GM18508 (cell line): ENCODE measurements around the gene CSNK1G1.

Experiments used
- ATAC-seq: cut with Tn5 transposase; IDR thresholded peaks from one replicate; pipeline ENCODE4 v1.9.1; 2021; ENCODE audit warnings: moderate number of reproducible peaks; ENCODE audit not compliant: insufficient read depth, unreplicated experiment

The CSNK1G1 gene

DNA sequence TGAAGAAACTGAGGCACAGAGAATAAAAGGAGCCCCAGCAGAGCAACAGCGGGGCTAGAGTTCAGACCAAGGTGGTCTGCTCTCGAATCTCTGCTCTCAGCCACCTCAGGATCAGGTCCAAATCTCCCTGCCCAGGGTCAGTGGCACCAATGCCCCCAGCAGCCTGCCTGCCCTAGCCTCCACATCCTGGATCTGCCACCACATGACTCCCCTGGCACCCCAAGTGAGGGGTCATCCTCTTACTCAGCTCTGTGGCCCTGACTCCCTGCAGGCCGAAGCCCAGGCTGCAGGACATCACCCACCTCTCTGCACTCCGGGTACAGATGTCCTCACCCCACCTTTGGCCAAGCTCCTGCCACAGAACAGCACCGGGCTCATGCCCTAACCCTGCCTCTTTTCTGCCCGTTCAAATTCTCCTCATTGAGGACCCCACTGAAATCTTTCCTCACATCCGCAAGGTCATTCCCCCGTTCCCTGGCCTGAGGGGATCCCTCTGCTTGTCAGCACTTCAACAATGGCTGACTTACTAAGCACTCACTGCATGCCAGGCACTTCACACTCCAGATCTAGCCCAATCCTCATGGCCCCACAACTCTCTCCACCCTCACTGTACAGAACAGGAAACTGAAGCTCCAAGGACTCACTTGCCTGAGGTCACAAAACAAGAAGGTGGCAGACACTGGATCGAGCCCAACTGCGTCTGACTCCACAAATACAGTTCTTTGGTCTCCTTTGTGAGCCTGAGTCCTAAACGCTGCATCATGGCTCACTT, 197.4 kb downstream of the CSNK1G1 start:
- no peak for ATAC-seq

DNA sequence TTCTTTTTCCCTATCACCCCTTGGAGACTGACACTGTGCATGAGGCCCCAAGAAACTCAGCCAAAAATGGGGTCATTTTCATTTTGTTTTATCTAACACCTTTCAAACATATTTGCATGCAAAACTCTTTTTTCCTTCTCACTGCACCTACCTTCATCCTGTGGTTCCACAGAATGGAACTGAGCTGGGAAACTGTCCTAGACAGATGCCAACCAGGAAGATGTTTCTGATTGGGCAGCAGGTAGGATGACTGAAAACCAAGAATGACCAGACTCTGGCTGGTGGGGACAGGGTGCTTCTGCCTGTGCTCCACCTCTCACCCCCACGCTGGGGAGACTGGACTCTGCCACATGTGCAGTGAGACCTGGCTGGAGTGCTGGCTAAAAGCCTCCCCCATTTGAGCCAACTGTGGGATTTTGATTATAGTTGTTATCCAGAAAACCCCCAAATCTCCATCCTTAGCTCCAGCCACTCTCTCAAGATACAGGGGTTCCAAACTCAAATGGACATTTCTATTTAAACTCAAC, 198.3 kb downstream of the CSNK1G1 start:
- no peak for ATAC-seq

DNA sequence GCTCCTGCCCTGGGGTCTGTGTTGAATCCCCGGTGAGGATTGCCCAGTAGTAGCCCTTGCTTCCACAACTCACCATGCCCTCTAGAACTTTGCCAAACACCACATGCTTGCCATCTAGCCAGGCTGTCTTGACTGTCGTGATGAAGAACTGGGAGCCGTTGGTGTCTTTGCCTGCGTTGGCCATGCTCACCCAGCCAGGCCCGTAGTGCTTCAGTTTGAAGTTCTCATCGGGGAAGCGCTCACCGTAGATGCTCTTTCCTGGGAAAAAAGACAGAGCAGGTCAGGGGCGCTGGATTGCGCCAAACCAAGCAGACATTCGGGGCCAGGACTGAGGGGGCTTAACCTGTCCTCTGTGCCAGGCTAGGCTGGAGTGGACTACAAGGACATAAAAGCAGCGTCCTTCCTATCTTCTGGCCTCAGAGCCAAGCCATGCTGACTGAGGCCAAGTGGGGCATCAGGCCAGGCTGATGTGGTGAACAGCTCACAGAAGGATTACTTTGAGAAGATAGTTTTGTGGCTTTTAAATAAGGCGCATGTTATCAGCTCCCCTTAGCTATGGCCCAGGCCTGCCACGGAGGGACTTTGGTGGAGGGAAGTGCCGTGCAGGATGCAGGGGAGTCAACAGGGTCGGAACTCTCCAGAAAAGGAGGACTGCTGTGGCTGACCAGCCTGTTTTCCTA, 199.2 kb downstream of the CSNK1G1 start:
- no peak for ATAC-seq

DNA sequence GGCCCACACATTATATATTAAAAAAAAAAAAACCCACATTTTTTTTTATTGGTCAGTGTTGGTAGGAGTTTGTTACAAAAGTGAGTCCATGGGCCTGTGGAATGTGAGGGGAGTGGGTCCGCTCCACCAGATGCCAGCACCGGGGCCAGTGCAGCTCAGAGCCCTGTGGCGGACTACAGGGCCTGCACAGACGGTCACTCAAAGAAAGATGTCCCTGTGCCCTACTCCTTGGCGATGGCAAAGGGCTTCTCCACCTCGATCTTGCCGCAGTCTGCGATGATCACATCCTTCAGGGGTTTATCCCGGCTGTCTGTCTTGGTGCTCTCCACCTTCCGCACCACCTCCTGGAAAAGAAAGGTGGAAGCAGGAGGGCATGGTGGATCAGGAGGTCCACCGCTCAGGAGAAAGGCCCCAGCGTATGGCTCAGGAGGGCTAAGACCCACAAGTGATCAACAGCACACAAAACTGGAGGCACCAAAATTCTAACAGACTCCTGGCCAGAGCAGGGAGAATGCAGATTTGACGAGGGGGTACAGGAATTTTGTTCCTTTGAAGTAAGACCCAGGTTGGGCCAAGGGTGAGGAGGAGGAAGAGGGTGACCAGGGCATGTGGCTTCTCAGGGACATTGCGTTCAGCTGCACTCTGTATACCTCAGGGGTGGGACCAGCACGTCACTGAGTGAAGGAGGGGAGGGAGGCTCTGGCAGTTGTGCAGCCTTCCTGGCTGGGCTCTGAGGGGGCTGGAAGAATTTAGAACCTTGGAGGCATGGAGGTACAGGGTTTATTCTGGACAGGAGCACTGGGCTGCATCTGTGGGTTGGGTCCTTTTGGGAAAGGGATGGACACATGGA, 199.9 kb downstream of the CSNK1G1 start:
- ATAC-seq = no peak

DNA sequence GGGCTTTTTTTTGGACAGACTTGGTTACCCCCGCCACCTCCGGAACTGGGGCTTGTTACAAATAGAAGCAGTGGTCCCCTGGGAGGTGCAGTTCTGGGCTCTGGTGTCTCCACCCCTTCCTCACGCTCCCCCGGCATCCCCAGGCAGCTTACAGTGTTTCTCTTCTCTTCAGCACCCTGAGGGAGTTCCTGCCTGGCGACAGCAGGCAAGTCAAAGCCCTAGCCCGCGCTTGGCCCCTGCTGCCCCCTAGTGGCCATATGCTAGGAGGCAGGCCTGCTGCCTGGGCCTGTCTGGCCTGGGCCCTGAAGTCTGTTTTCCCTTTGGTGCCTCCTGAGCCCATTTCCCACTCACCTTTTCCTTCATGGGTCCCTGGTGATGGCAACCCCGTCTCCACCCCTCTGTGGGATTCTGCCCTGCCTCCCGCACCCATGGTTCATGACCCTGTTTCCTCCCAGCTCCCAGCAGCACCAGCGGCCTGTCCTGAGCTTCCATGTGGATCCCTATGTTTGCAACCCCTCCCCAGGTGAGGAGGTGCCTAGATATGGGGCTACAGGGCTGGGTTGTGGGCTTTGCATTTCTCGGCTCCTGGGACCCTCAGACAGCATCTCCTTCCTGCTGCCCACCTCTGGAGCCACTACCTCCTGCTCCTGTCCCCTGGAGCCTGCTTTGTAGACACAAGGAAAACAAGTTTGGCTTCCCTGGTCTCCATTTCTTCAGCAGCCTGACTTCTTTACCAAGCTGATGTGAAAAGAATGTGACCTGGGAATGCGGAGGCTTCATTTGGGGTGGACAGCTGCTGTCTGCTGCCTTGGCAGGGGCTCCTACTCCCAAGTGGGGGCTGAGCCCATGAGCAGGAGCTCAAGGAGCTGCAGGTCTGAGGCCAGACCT, 202.2 kb downstream of the CSNK1G1 start:
- ATAC-seq = no peak

DNA sequence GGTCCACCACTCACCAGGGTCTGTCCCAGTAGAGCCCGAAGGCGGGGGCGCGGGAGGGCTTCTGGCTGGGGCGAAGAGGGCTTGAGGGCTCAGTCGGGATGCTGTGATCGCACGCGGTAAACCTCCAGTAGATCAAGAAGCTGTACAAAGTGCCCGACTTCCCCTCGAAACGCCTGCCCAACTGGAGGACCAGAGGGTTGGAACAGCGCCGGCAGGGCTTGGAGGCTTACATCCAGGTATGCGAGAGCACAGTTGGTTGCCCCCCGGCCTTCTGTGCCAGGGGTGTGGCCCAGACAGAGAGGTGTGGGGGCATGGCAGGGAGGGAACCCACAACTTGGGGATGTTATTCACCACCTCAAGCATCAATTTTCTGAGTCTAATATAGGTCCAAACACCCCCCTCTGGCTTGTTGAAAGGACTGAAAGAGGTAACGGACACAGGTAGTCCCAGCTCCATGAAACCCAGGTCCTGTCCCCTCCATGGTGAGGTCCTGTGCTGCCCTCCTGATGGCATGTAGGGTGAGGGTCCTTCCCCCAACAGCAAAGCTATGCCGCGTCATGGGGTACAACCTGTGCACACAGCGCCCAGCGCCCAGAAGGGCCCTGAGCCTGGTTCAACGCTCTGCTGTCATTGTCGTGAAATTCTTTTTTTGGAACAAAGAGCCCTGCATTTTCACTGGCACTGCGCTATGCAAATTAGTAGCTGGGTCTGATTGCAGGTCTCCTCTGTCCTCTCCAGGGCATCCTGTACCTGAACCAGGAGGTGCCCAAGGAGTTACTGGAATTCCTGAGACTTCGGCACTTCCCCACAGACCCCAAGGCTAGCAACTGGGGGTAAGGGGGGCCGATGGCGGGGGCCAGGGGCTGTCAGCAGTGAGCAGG, 203.2 kb downstream of the CSNK1G1 start:
- no peak for ATAC-seq

DNA sequence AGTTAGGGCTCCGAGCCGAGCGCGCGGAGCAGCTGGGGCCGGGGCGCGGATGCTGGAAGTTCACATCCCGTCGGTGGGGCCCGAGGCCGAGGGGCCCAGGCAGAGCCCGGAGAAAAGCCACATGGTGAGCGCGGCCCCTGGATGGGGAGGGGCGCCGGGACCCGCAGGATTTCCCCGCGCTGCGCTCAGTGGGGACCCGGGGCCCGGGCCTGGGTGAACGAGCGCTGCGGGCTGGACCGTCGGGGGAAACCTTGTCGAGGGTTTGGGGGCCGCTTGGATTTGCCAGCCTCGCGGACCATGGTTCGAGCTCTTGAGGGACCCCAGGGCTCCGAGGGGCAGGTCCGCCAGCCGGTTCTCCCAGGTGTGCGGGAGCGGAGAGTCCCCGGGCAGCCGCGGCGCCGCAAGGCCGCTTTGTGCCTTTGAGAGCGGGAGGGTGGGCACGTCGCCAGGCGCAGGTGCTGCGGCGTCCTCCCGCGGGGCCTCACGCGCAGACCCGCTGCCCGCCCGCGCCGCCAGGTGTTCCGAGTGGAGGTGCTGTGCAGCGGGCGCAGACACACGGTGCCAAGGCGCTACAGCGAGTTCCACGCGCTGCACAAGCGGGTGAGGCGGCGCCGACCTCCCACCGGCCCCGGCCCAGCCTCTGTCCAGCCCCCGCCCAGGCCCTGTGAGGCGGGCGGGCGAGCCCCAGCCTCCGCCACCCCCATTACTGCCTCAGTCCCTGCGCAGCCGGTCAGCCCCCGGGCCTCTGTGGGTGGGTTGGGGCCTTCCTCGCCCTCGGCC, 204.1 kb downstream of the CSNK1G1 start, which contains the start of gene SNX22:
Gene SNX22, plus strand, starts transcription at position 5 of the 780 bp plus-strand sequence. Its CDS starts 45 bp downstream, at position 50.
- no peak for ATAC-seq

DNA sequence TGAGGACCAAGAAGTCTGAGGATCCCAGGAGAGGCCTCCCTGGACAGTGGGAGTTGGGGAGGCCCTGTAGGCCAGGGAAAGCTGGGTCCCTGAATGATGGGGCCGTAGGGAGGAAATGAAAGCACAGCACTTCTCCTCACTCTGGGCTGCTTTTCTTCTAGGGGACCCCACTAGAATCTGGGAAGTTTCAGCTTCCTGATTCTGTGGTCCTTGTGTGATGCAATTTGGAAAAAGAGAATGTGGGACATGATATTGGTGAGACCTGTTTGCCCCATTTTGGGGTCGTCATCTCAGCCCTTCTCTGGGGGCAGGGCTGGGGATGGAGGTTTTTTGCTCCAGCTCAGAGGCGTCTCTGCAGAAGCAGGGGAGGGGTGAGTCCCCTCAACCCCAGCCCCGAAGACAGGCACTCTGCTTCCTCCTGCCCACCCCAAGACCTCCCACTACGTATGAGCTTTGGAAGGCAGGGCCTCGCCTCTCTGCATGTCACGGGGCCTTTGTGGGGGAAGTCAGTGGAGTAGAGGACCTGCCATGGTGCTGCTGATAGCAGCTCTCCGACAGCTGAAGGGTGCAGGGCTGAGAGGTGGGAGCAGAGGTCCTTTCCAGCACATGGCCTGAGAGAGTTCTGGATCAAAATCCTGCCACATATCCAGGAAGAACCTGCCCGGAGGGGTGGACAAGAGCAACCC, 205.9 kb downstream of the CSNK1G1 start:
- ATAC-seq = no peak

DNA sequence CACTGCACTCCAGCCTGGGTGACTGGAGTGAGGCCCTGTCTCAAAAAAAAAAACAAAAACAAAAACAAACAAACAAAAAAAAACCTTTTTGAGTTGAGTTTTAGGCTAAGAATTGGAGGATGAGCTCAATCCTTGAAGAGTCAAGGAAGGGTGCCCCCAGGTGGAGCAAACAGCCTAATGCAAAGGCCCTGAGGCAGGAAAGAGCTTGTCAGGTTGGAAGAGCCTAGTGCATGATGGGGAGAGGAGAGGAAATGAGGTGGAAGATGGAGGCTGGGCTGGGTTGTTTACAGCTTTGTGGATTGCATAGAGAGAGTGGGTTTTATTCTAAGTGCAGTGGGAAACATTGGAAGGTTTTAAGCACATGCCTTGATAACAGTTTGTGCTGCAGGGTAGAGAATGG, 206.5 kb downstream of the CSNK1G1 start:
- ATAC-seq = no peak

DNA sequence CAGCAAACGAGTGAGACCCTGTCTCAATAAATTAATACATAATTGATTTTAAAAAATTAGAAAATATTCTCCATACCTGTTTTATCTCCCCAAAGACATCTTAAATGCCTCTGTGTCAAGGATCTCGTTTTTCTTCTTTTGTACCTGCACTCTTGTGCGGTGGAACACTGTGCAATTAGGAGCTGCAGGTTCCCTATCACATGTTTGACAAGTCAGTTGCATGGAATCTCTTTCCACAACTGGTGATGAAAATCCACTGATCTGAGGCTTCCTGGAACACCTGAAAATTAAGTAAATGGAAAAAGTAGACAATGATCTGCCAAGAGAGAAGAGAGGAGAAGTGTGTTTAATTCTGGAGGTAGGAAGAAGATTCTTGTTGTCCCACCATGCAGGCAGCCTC, 207.4 kb downstream of the CSNK1G1 start:
- no peak for ATAC-seq

DNA sequence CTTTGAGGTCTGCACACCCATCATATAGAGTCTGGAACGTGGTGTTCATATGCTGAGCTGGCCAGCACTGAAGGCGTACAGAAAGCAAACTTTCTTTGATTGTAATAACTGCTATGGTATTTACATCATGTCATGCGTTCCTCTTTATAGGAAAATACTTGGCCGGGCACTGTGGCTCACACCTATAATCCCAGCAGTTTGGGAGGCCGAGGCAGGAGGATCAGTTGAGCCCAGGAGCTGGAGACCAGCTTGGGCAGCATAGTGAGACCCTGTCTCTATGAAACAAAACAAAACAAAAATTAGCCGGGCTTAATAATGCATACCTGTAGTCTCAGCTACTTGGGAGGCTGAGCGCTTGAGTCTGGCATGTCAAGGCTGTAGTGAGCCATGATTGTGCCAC, 207.8 kb downstream of the CSNK1G1 start:
- no peak for ATAC-seq

DNA sequence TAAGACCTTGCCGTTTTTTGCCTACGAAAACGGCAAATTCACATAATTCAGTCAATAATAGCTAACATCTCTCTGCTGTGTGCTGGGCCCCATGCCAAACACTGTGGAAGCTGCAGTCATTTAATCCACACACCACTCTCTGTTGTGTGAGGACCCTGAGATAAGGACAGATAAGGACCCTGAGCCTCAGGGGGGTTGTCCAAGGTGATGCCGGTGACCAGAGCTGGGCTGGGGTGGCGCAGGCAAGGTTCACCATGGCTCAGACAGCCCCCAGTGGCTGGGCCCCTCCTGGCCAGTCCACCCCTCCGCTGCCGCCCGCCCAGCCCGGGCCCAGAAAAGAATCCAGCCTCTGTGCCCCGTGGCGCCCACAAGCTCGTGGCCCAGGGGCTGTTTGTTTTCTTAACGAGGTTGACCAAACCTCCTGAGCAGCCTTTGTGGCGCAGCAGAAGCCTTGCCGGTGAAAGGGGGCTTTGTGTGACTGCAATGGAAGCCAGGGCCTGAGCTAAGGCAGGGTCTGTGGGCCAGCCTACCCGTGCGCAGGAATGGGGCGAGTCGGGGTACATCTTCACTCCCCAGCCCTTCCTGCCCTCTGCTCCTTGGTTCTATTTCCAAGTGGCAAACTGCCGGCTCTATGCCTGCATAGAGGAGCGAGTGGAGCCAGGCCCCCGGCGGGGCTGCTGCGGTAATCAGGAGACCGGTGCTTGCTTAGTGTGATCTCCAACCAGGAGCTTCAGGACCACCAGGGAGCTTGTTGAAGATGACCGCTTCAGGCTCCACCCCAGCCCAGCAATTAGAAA, 208.9 kb downstream of the CSNK1G1 start:
- no peak for ATAC-seq

DNA sequence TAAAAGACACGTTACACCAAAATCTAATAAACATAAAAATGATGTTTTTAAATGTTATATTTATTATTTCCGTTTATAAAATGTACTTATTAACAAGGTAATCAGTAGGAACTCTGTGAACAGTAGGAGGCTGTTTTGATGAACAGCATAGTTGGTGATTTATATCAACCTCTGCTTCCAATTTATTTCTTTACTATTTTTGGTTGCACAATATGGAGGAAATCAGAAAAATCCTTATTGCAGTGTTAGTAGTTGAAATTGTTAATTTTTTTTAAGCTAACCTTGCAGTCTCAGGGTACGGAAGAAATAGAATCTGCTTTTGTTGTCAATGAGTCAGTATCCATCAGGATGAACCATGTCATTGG, 209.5 kb downstream of the CSNK1G1 start:
- ATAC-seq = no peak

DNA sequence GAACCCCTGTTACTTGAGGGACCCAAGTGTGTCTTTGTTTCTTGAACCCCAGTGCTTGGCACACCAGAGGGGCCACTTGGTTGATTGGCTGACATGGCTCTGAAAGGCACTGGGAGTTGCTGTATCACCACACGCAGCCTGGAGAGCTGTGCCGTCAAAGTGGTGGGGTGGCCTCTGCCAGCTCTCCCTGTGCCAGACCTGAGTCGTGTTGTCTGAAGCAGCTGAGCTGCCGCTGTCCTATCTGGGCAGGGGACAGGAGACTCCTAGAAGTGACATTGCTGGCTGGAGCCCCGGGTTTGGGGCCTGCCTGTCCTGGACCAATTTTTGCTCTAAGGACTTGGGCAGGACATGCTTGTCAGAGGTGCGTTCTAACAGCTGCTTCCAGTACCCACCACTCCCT, 209.9 kb downstream of the CSNK1G1 start:
- no peak for ATAC-seq

DNA sequence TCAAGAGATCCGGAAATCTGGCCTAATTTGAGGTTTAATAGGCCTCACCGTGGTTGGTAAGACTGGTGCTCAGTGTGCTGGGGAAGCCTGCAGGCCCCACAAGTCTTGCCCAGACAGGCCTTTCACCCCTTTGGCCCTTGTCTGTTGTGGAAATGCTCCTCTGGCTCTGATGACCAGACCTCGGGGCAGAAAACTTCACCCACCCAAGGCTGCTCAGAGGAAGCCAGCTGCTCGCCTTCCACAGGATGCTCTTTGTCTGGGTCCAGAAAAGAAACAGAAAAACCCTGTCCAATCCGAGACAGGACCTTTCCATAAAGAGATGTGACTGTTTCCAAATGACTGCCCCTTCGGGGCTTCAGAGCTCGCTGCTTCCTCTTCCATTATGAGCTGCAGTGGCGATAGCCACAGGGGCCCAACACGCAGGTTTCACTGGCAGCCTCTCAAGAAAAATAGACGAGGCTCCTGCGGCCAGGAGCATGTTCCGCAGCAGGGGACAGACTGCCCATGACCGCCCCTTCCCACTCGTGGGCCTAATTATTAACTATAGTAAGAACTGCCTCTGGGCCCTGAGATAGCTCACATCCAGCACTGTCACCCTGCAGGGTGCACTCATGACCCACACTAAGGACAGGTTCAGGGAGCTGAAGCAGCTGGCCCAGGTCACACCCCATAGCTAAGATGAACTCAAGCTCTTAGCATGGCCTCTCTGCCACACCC, 211.2 kb downstream of the CSNK1G1 start:
- peak; percentile 61 for ATAC-seq

DNA sequence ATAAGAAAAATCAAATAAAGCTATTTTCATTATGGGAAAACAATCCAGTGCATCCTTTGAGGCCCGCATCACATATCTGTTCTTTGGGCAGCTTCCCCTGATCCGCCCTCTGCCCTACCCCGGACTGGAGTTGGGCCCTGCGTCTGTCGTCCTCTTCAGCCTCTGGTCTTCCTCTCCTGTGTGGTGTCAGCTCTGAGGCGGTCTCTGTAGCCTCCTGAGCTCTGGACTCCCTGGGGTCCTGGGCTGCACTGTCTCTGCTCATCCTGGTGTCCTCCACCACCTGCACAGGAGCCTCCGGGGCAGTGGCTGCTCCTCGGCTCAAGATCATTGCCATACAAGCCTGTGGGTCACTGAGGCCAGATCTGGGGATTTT, 211.8 kb downstream of the CSNK1G1 start:
- ATAC-seq = no peak
